GM21723 (cell line): Measurements from ENCODE around the gene ARHGAP6.

Experiments
- ATAC-seq: cut with Tn5 transposase; IDR thresholded peaks from one replicate; pipeline ENCODE4 v1.9.1; 2021; ENCODE audit warnings: mild to moderate bottlenecking, moderate library complexity; ENCODE audit not compliant: unreplicated experiment

ARHGAP6 gene

GRCh38 chrX:11319806-11320520, 345.8 kb downstream of the ARHGAP6 start:
- no peak for ATAC-seq

- no peak for ATAC-seq
These were observed 354.0 kb downstream of the ARHGAP6 start for GRCh38 chrX:11311706-11312105.

- no peak for ATAC-seq
These were observed 356.5 kb downstream of the ARHGAP6 start for GRCh38 chrX:11309220-11309619.

- no peak for ATAC-seq
These were observed 360.1 kb downstream of the ARHGAP6 start for GRCh38 chrX:11305641-11306040.

GRCh38 chrX:11304829-11305228, 360.9 kb downstream of the ARHGAP6 start:
- no peak for ATAC-seq

GRCh38 chrX:11298600-11298999, 367.1 kb downstream of the ARHGAP6 start:
- no peak for ATAC-seq

GRCh38 chrX:11296051-11296450, 369.7 kb downstream of the ARHGAP6 start:
- no peak for ATAC-seq

GRCh38 chrX:11293113-11293512, 372.6 kb downstream of the ARHGAP6 start, which contains the start of gene AMELX:
AMELX (plus strand) TSS chrX:11293413; CDS start chrX:11294789, 1,376 bp downstream.
- ATAC-seq: no peak

GRCh38 chrX:11290416-11291102, 375.2 kb downstream of the ARHGAP6 start:
- ATAC-seq: no peak

GRCh38 chrX:11287505-11287904, 378.2 kb downstream of the ARHGAP6 start:
- no peak for ATAC-seq

GRCh38 chrX:11285651-11286050, 380.1 kb downstream of the ARHGAP6 start:
- ATAC-seq: no peak

GRCh38 chrX:11282043-11282442, 383.7 kb downstream of the ARHGAP6 start:
- no peak for ATAC-seq

- ATAC-seq: no peak
These were observed 392.2 kb downstream of the ARHGAP6 start for GRCh38 chrX:11273544-11273943.

- no peak for ATAC-seq
These were observed 392.9 kb downstream of the ARHGAP6 start for GRCh38 chrX:11272863-11273262.

- no peak for ATAC-seq
These were observed 393.4 kb downstream of the ARHGAP6 start for GRCh38 chrX:11272290-11272689.

- ATAC-seq: no peak
These were observed 395.7 kb downstream of the ARHGAP6 start for GRCh38 chrX:11269996-11270395.

GRCh38 chrX:11269006-11269405, 396.7 kb downstream of the ARHGAP6 start:
- ATAC-seq: no peak

- ATAC-seq: no peak
These were observed 398.3 kb downstream of the ARHGAP6 start for GRCh38 chrX:11267425-11267824.

GRCh38 chrX:11266573-11267003, 399.1 kb downstream of the ARHGAP6 start:
- no peak for ATAC-seq

GRCh38 chrX:11265352-11265751, 400.4 kb downstream of the ARHGAP6 start:
- ATAC-seq: no peak

- ATAC-seq: no peak
These were observed 400.8 kb downstream of the ARHGAP6 start for GRCh38 chrX:11264925-11265324.

- no peak for ATAC-seq
These were observed 404.5 kb downstream of the ARHGAP6 start for GRCh38 chrX:11261260-11261659.
